GM13977 (cell line): ENCODE results near the gene RNF112.

Experiments
- DNase-seq: peaks from one replicate; pipeline ENCODE4 v3.0.0; 2012; ENCODE audit warnings: low spot score
- CTCF ChIP-seq: IDR thresholded peaks from 2 replicates; pipeline ENCODE4 v1.5.1; 2012; ENCODE audit warnings: mild to moderate bottlenecking, control low read depth; ENCODE audit not compliant: insufficient read depth; ENCODE audit errors: extremely low read depth, missing control alignments
- in situ Hi-C: fragments of 300-500 bp; cut with MboI; formaldehyde crosslinking; loops from one replicate; pipeline ENCODE4 v1.12.0; 2022; ENCODE audit warnings: low sequenced_read_pairs, low pct_unique_long_range_greater_than_20kb, mixed read lengths, inconsistent platforms; ENCODE audit not compliant: unreplicated experiment

Gene RNF112

GRCh38 chr17:19374136-19374535 is 36.9 kb upstream of the RNF112 start:
- no peak for DNase-seq
- in situ Hi-C loops: loop anchor here (25.0 kb wide), 1 partner anchor 388 kb away; no protein-coding TSS in a partner anchor
- TF ChIP-seq CTCF: no peak

- in situ Hi-C loops: no loop called here
- no peak for TF ChIP-seq CTCF
- DNase-seq: no peak
These were observed 35.3 kb upstream of the RNF112 start for GRCh38 chr17:19375732-19376131.

GRCh38 chr17:19376811-19377210 is 34.2 kb upstream of the RNF112 start:
- DNase-seq: no peak
- TF ChIP-seq CTCF: no peak
- in situ Hi-C loops: no loop called here

- in situ Hi-C loops: no loop called here
- peak; percentile 100 for DNase-seq
- peak; percentile 11 for TF ChIP-seq CTCF
These were observed 33.2 kb upstream of the RNF112 start for GRCh38 chr17:19377602-19378415.

- peak; percentile 51 for DNase-seq
- no peak for TF ChIP-seq CTCF
- in situ Hi-C loops: no loop called here
These were observed 32.3 kb upstream of the RNF112 start, which contains the start of gene MAPK7 for GRCh38 chr17:19378416-19379360. MAPK7 (plus strand) TSS chr17:19378498; CDS start chr17:19378901, 403 bp downstream.

GRCh38 chr17:19379361-19380065 is 31.5 kb upstream of the RNF112 start:
- no peak for TF ChIP-seq CTCF
- no peak for DNase-seq
- in situ Hi-C loops: no loop called here
